GM13976 (cell line): ENCODE data around the gene PPP1R12B.

Source experiments
- DNase-seq: peaks from one replicate; pipeline ENCODE4 v3.0.0; 2012; ENCODE audit warnings: low spot score
- CTCF ChIP-seq: IDR thresholded peaks from 2 replicates; pipeline ENCODE4 v1.5.1; 2012; ENCODE audit warnings: borderline replicate concordance, mild to moderate bottlenecking; ENCODE audit not compliant: insufficient read depth; ENCODE audit errors: extremely low read depth, missing control alignments, control extremely low read depth
- in situ Hi-C: fragments of 300-500 bp; cut with MboI; formaldehyde crosslinking; loops from one replicate; pipeline ENCODE4 v1.12.0; 2022; ENCODE audit warnings: low sequenced_read_pairs, mixed read lengths, inconsistent platforms; ENCODE audit not compliant: unreplicated experiment

Gene PPP1R12B

GRCh38 chr1:202585590-202585933, 237.1 kb downstream of the PPP1R12B start:
- no peak for DNase-seq
- in situ Hi-C loops: no loop called here
- no peak for TF ChIP-seq CTCF

- DNase-seq: no peak
- TF ChIP-seq CTCF: no peak
- in situ Hi-C loops: no loop called here
Measured at GRCh38 chr1:202586018-202586821, 237.7 kb downstream of the PPP1R12B start.

- no peak for TF ChIP-seq CTCF
- DNase-seq: no peak
- in situ Hi-C loops: no loop called here
Measured at GRCh38 chr1:202586871-202587270, 238.4 kb downstream of the PPP1R12B start.

- no peak for DNase-seq
- no peak for TF ChIP-seq CTCF
- in situ Hi-C loops: no loop called here
Measured at GRCh38 chr1:202587859-202588485, 239.5 kb downstream of the PPP1R12B start.

- no peak for DNase-seq
- in situ Hi-C loops: no loop called here
- TF ChIP-seq CTCF: no peak
Measured at GRCh38 chr1:202588503-202589189, 240.1 kb downstream of the PPP1R12B start.

GRCh38 chr1:202589190-202589930, 240.9 kb downstream of the PPP1R12B start:
- no peak for TF ChIP-seq CTCF
- in situ Hi-C loops: no loop called here
- DNase-seq: no peak
